ENCODE data around the gene EMP2.

GRCh38 chr16:10490141-10490540 is 90.3 kb downstream of the EMP2 start:
- TF ChIP-seq CTCF (IDR thresholded peaks at IDR 0.05; ENCODE audit: low read depth, low read length, poor library complexity, severe bottlenecking) (no peak), EZH2phosphoT487 (IDR thresholded peaks at IDR 0.05; ENCODE audit: borderline replicate concordance, low read length) (no peak)
